Pancreas (tissue), 10 donors: ENCODE measurements around the gene PSMC3. TPM values are rescaled to one million over a fixed set of nuclear protein-coding genes. Genes with fewer than 3 reads are reported as not detected.
A peak's percentile ranks its signal among the peaks of the same experiment; 100 is the strongest.

Experiments used
- ATAC-seq, 4 donors: fragments of 200-7000 bp; cut with Tn5 transposase; one replicate each; pipeline versions ENCODE4 v1.8.0 to v1.9.1; 2020; ENCODE audit warnings: mild to moderate bottlenecking in 4 of 4, moderate library complexity in 4 of 4
- DNase-seq, 6 donors: peaks; one replicate each; pipeline ENCODE4 v3.0.0-alpha.2; 2020
- FAIRE-seq: peaks from 2 replicates; lab custom pipeline; 2012; peaks lifted over from hg19 to GRCh38; lab: Jason Lieb, UNC
- H3K27ac ChIP-seq, 4 donors: fragments of 200-600 bp; sonication (generic); 1 replicate in 3 of 4; 2 replicates in 1 of 4; pipeline versions ENCODE4 v1.5.0 to v1.8.0; 2020
- H3K27me3 ChIP-seq, 4 donors: fragments of 200-600 bp; one replicate each; pipeline ENCODE4 v1.8.0; 2021
- H3K36me3 ChIP-seq, 3 donors: fragments of 200-600 bp; sonication (generic) in 1 of 3; one replicate each; pipeline versions ENCODE4 v1.5.0 to v1.8.0; 2020 to 2021
- H3K4me1 ChIP-seq, 3 donors: fragments of 200-600 bp; one replicate each; pipeline ENCODE4 v1.8.0; 2021
- H3K4me3 ChIP-seq, 4 donors: fragments of 200-600 bp; sonication (generic) in 2 of 4; one replicate each; pipeline versions ENCODE4 v1.5.0 to v1.8.0; 2020 to 2021
- H3K9me3 ChIP-seq, 4 donors: fragments of 200-600 bp; one replicate each; pipeline ENCODE4 v1.8.0; 2021
- WGBS, 2 donors: extraction: QIAGEN DNeasy Blood & Tissue Kit; methylation state at CpG; one replicate each; pipeline ENCODE4 v1.1.7; 2013; 5-methylcytosine and 5-hydroxymethylcytosine counted together
- intact Hi-C, 3 donors: fragments of 100-400 bp; cut with DNase I; formaldehyde crosslinking; loops; one replicate each; pipeline versions ENCODE4 v1.11.1 to v1.14.2; 2022
- polyA plus RNA-seq, 2 donors: library from polyadenylated mRNA; stranded (reverse); fragments of 200-250 nt; gene quantifications; one replicate each; pipeline ENCODE4 v1.2.3, GENCODE V29; 2013
- total RNA-seq, 6 donors: library from RNA; stranded (reverse); fragmentation: NEBNext Ultra II Directional in 4 of 6; extraction: Animal tissue kit (Norgen Biotek cat#: 25700) in 4 of 6; gene quantifications; one replicate each; pipeline versions ENCODE4 v1.2.1 to v1.2.4, GENCODE V29; 2021 to 2023
- TF ChIP-seq, protein P1 (sequence below), 4 donors: fragments of 200-600 bp; sonication (generic) in 3 of 4; IDR thresholded peaks; one replicate each; pipeline versions ENCODE4 v1.5.0 to v1.8.0; 2021; ENCODE audit warnings: antibody characterized with exemption in 4 of 4
- donor health status: healthy with polysubstance abuse.
- donor health status: DM: no; HTN: no; CAD: no; lungs with moderate emphysema.
- donor health status: DM: no; HTN: no; CAD: no.
- donor health status: control.
- donor health status: control.
- donor health status: Bipolar disorder and iron deficiency.
- donor health status: DM: yes; HTN: yes; CAD: no.
- donor health status: DM: no; HTN: no; CAD: no.
- donor health status: DM: no; HTN: no; CAD: no.
- donor health status: DM: yes; HTN: yes; CAD: no.

PSMC3 gene
- total and polyA plus RNA-seq, 8 donors = 37.4 to 67.5 (median 51.7) TPM

DNA sequence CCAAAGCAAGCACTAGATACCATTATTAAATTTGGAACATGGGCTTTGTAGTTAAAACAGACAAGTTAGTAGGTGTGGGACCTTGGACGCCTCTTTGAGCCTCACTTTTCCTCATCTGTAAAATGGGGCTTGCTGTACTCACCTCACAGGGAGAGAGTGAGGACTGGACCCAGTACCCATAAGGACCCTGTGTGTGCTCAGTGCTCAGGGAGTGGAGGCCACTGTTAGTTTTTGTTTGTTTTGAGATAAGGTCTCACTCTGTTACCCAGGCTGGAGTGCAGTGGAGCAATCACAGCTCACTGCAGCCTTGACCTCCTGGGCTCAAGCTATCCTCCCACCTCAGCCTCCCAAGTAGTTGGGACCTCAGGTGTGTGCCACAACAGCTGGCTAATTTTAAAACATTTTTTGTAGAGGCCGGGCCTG, 13.8 kb upstream of the PSMC3 start:
- ATAC-seq = no peak
- H3K9me3 ChIP-seq = no peaks in the 10 kb centered on the region
- H3K4me3 ChIP-seq = no peak overlapping the region
- intact Hi-C loops = loop anchor here in 1 of 3 donors (10.0 kb wide), 1 partner anchor 65 kb away; the partner anchor contains the start of gene SPI1
- no peaks in the 10 kb centered on the region for H3K36me3 ChIP-seq
- DNase-seq = no peak
- no peak for FAIRE-seq
- H3K4me1 ChIP-seq = peaks cover 0 to 9% (median 0%) of the 10 kb centered on the region in 3 donors
- no peak overlapping the region for H3K27ac ChIP-seq
- 83 to 88% methylated on average over 2 of the region's 2 CpGs for WGBS, 2 donors
- no peaks in the 10 kb centered on the region for H3K27me3 ChIP-seq
- TF ChIP-seq, protein P1, sequence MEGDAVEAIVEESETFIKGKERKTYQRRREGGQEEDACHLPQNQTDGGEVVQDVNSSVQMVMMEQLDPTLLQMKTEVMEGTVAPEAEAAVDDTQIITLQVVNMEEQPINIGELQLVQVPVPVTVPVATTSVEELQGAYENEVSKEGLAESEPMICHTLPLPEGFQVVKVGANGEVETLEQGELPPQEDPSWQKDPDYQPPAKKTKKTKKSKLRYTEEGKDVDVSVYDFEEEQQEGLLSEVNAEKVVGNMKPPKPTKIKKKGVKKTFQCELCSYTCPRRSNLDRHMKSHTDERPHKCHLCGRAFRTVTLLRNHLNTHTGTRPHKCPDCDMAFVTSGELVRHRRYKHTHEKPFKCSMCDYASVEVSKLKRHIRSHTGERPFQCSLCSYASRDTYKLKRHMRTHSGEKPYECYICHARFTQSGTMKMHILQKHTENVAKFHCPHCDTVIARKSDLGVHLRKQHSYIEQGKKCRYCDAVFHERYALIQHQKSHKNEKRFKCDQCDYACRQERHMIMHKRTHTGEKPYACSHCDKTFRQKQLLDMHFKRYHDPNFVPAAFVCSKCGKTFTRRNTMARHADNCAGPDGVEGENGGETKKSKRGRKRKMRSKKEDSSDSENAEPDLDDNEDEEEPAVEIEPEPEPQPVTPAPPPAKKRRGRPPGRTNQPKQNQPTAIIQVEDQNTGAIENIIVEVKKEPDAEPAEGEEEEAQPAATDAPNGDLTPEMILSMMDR (IDR thresholded peaks at IDR 0.05) = no peak

DNA sequence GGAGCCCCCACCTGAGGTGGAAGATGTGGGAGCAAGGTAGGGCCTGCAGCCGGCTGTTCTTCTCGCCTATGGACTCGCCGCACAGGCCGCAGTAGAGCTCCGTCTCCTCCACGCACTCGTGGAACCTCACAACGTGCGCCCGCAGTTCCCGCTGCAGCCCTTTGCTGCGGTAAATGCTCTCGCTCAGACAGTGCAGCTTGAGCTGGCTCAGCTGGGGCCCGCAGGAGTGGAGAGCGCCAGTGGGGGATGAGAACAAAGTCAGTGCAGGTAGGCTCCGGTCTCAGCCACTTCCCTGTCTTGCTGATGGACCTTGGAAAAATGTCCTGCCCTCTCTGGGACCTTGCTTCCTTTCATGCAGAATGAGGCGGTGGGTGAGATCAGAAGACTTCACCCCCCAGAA, 12.5 kb upstream of the PSMC3 start:
- intact Hi-C loops = no loop called here
- Histone ChIP-seq H3K27me3 (no peaks in the 10 kb centered on the region), H3K27ac (no peak overlapping the region), H3K4me3 (no peak overlapping the region), H3K9me3 (no peaks in the 10 kb centered on the region), H3K36me3 (no peaks in the 10 kb centered on the region), H3K4me1 (peaks cover 0 to 9% (median 0%) of the 10 kb centered on the region in 3 donors)
- DNase-seq (no peak), FAIRE-seq (no peak), ATAC-seq (no peak)
- WGBS, 2 donors = 93 to 97% methylated on average over 18 of the region's 18 CpGs
- TF ChIP-seq, protein P1 (IDR thresholded peaks at IDR 0.05) = no peak

DNA sequence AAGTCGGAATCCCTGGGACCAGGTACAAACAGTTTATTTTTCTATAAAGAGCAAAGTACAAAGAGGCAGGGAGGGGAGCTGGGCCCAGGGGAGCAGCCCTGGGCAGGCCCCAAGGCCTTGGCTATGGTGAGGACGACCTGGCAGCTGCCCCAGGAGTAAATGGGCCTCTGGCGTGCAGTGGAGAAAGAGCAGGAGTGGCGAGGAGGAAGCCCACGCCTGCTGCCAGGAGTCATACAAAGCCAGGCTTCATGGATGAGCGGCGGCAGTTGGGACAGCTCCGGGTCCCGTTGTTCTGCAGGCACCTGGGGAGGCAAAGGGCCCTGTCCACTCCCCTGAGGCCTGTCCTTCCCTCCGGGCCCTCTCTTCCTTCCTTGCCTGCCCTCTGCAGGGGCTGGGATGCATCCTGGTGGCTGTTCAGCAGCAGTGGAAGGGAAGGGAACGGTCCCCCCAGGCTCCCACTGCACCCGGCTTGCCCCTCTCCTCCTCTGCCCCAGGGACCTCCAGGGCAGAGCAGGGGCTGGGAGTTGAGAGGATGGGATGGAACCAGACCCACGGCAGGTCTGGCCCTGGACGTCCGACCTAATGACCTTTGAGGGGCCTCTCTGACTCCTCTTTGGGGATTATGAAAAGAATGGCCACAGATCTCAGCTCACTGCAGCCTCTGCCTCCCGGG, 11.6 kb upstream of the PSMC3 start:
- Histone ChIP-seq H3K4me1 (peaks cover 0 to 9% (median 0%) of the 10 kb centered on the region in 3 donors), H3K27me3 (no peaks in the 10 kb centered on the region), H3K4me3 (no peak overlapping the region), H3K27ac (peak overlapping the region; percentile 17 to 51 (median 44)), H3K36me3 (no peaks in the 10 kb centered on the region), H3K9me3 (no peaks in the 10 kb centered on the region)
- DNase-seq (peak in 5 of 6 donors; percentile 46 to 84 (median 71)), FAIRE-seq (no peak), ATAC-seq (peak; percentile 64 to 95 (median 82))
- intact Hi-C loops = no loop called here
- TF ChIP-seq, protein P1 (IDR thresholded peaks at IDR 0.05) = no peak
- WGBS, 2 donors = 41 to 42% methylated on average over 11 to 16 of the region's 16 CpGs

DNA sequence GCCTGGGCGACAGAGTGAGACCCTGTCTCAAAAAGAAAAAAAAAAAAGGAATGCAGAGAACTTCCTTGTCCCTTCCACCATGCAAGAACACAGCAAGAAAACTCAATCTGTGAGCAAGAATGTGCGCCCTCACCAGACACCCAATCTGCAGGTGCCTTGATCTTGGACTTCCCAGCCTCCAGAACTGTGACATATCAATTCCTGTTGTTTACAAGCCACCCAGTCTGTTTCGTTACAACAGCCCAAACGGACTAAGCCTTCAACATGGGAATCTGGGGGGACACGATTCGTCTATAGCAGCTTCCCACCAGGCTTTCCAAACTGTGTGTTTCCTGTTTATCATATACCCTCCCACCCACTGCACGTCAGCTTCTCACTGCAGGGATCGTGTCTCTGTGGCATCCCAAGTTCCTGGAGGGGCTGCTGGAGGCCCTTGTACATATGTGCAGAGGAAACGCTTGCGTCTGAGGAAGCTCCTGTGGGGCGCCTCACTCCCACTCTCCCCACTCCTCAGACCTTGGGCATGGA, 11.0 kb upstream of the PSMC3 start:
- peaks cover 0 to 9% (median 0%) of the 10 kb centered on the region in 3 donors for H3K4me1 ChIP-seq
- FAIRE-seq (no peak), ATAC-seq (no peak), DNase-seq (no peak)
- WGBS, 2 donors = 73 to 86% methylated on average over 11 of the region's 11 CpGs
- TF ChIP-seq, protein P1 (IDR thresholded peaks at IDR 0.05) = no peak
- intact Hi-C loops = no loop called here
- H3K9me3 ChIP-seq = no peaks in the 10 kb centered on the region
- no peaks in the 10 kb centered on the region for H3K27me3 ChIP-seq
- no peaks in the 10 kb centered on the region for H3K36me3 ChIP-seq
- H3K27ac ChIP-seq = peak overlapping the region; percentile 17 to 51 (median 44)
- H3K4me3 ChIP-seq = no peak overlapping the region

DNA sequence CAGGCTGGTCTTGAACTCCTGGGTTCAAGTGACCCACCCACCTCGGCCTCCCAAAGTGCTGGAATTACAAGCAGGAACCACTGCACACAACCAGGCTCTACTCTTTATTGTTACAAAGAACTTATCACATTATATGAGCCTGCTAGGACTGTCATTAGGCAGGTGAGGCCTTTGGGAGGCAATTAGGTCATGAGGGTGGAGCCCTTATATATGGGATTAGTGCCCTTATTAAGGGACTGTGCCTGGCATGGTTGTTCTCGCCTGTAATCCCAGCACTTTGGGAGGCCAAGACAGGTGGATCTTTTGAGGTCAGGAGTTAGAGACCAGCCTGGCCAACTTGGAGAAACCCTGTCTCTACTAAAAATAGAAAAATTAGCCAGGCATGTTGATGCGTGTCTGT, 10.5 kb upstream of the PSMC3 start:
- WGBS, 2 donors = 95 to 99% methylated on average over 3 of the region's 3 CpGs
- FAIRE-seq = no peak
- Histone ChIP-seq H3K27ac (no peak overlapping the region), H3K4me1 (peaks cover 0 to 9% (median 0%) of the 10 kb centered on the region in 3 donors), H3K9me3 (no peaks in the 10 kb centered on the region), H3K27me3 (no peaks in the 10 kb centered on the region), H3K4me3 (no peak overlapping the region), H3K36me3 (no peaks in the 10 kb centered on the region)
- DNase-seq = no peak
- no peak for ATAC-seq
- intact Hi-C loops = no loop called here
- TF ChIP-seq, protein P1 (IDR thresholded peaks at IDR 0.05) = no peak
